GM19240 (cell line): ENCODE results near the gene KCTD3.
A peak's percentile ranks its signal among the peaks of the same experiment; 100 is the strongest.

Experiments used
- DNase-seq: peaks from one replicate; pipeline ENCODE4 v3.0.0; 2011; ENCODE audit warnings: low spot score; ENCODE audit not compliant: insufficient read length

The KCTD3 gene

GRCh38 chr1:215556996-215557395 is 10.1 kb upstream of the KCTD3 start:
- DNase-seq = no peak

- DNase-seq = no peak
Measured at GRCh38 chr1:215557504-215557903, 9.6 kb upstream of the KCTD3 start.

- DNase-seq = no peak
Measured at GRCh38 chr1:215557992-215558626, 9.0 kb upstream of the KCTD3 start.

- DNase-seq = peak; percentile 8
Measured at GRCh38 chr1:215567491-215568298, 591 bp downstream of the KCTD3 start.

GRCh38 chr1:215568299-215568692 is 1.2 kb downstream of the KCTD3 start:
- no peak for DNase-seq

GRCh38 chr1:215569986-215570824 is 3.1 kb downstream of the KCTD3 start:
- DNase-seq = no peak

- no peak for DNase-seq
Measured at GRCh38 chr1:215581896-215582295, 14.8 kb downstream of the KCTD3 start.

GRCh38 chr1:215583185-215583749 is 16.2 kb downstream of the KCTD3 start:
- DNase-seq = no peak

- no peak for DNase-seq
Measured at GRCh38 chr1:215584389-215584788, 17.3 kb downstream of the KCTD3 start.

GRCh38 chr1:215589650-215590435 is 22.7 kb downstream of the KCTD3 start:
- DNase-seq = no peak

GRCh38 chr1:215590779-215591491 is 23.8 kb downstream of the KCTD3 start:
- DNase-seq = no peak

- no peak for DNase-seq
Measured at GRCh38 chr1:215594640-215595039, 27.5 kb downstream of the KCTD3 start.

- DNase-seq = no peak
Measured at GRCh38 chr1:215595231-215595630, 28.1 kb downstream of the KCTD3 start.

GRCh38 chr1:215597961-215598360 is 30.9 kb downstream of the KCTD3 start:
- no peak for DNase-seq

- no peak for DNase-seq
Measured at GRCh38 chr1:215599418-215600074, 32.4 kb downstream of the KCTD3 start.

- no peak for DNase-seq
Measured at GRCh38 chr1:215600258-215600792, 33.2 kb downstream of the KCTD3 start.

GRCh38 chr1:215600867-215601266 is 33.8 kb downstream of the KCTD3 start:
- DNase-seq = no peak

GRCh38 chr1:215601276-215601675 is 34.2 kb downstream of the KCTD3 start:
- no peak for DNase-seq

- no peak for DNase-seq
Measured at GRCh38 chr1:215603319-215603718, 36.2 kb downstream of the KCTD3 start.
